ENCODE data around the gene CFAP119. TPM values are rescaled to one million over a fixed set of nuclear protein-coding genes. Genes with fewer than 3 reads are reported as not detected.

The CFAP119 gene
- total and polyA plus RNA-seq, 2 experiments from 2014 or later = 2.2 to 5.2 TPM

- H3K36me3 ChIP-seq (ENCODE audit: insufficient read depth) = peaks cover 44% of the 10 kb centered on the region
Measured at GRCh38 chr16:30766933-30767284, 5.0 kb upstream of the CFAP119 start.

DNA sequence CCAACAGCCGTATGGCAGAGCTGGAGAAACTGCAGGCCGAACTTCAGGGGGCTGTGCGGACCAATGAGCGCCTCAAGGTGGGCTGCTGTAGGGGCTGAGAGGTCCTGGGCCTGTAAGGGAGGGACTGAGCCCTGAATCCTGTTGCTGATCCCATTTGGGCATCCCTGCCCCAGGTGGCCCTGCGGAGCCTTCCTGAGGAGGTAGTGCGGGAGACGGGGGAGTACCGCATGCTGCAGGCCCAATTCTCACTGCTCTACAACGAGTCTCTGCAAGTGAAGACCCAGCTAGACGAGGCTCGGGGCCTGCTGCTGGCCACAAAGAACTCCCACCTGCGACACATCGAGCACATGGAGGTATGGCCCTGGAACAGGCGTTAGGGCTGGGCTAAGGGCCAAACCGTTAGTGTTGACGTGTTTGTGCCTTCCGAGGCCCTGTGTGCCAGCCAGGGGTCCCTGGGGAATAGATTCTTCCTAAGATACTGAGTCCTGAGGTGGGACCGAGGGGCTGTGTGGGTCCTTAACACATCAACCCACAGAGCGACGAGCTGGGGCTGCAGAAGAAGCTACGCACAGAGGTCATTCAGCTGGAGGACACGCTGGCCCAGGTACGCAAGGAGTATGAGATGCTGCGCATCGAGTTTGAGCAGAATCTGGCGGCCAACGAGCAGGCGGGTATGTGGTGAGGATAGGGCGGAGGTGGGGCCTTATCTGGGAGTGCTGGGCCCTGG, 4.5 kb upstream of the CFAP119 start:
- Histone ChIP-seq H3K36me3 (ENCODE audit: insufficient read depth) (peaks cover 44% of the 10 kb centered on the region), H2AFZ (no peak overlapping the region), H3K4me2 (no peak overlapping the region), H4K20me1 (replicated peaks; ENCODE audit: insufficient read depth) (peaks cover 21% of the 10 kb centered on the region), H3F3A (replicated peaks; ENCODE audit: low read depth) (no peaks in the 10 kb centered on the region), H3K9me2 (ENCODE audit: insufficient read depth) (no peaks in the 10 kb centered on the region), H3K79me2 (replicated peaks; ENCODE audit: insufficient read depth) (peaks cover 24% of the 10 kb centered on the region), H3K4me1 (ENCODE audit: insufficient read depth) (no peaks in the 10 kb centered on the region), H3K27me3 (ENCODE audit: insufficient read depth) (no peaks in the 10 kb centered on the region), H3K4me3 (no peak overlapping the region), H3K27ac (ENCODE audit: low read depth) (no peak overlapping the region)
- Mint-ChIP-seq H3K27ac (no peak overlapping the region), H3K9me3 (no peaks in the 10 kb centered on the region; the same call in 2 of the 3 replicates), H3K36me3 (ENCODE audit: low read depth) (peaks cover 86% of the 10 kb centered on the region), H3K27me3 (ENCODE audit: insufficient read depth, low read depth, poor library complexity) (peaks cover 14% of the 10 kb centered on the region), H3K4me3 (no peak overlapping the region), H3K4me1 (peaks cover 6% of the 10 kb centered on the region)
- ATAC-seq (no peak), DNase-seq (ENCODE audit: low spot score) (no peak)
- no peak for TF ChIP-seq ZNF462 (CRISPR knock-in tag; IDR thresholded peaks at IDR 0.05)
- no peak for TF ChIP-seq NANOG (IDR thresholded peaks at IDR 0.05; ENCODE audit: borderline replicate concordance)
- no peak for TF ChIP-seq CTCF (conservative IDR thresholded peaks at IDR 0.05; ENCODE audit: low read depth in 2 of 2)
- TF ChIP-seq STAT1 (IDR thresholded peaks at IDR 0.05; ENCODE audit: unreplicated experiment) = no peak
- no peak for TF ChIP-seq REST (IDR thresholded peaks at IDR 0.05; ENCODE audit: unreplicated experiment)
- no peak for TF ChIP-seq ZNF331 (CRISPR knock-in tag; IDR thresholded peaks at IDR 0.05; ENCODE audit: low read depth)
- TF ChIP-seq, protein P1, sequence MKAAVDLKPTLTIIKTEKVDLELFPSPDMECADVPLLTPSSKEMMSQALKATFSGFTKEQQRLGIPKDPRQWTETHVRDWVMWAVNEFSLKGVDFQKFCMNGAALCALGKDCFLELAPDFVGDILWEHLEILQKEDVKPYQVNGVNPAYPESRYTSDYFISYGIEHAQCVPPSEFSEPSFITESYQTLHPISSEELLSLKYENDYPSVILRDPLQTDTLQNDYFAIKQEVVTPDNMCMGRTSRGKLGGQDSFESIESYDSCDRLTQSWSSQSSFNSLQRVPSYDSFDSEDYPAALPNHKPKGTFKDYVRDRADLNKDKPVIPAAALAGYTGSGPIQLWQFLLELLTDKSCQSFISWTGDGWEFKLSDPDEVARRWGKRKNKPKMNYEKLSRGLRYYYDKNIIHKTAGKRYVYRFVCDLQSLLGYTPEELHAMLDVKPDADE (IDR thresholded peaks at IDR 0.05) = no peak

More at GRCh38 chr16:30766933-30767284, 5.0 kb upstream of the CFAP119 start:
- H3K36me3 Mint-ChIP-seq (ENCODE audit: low read depth) = peaks cover 92% of the 10 kb centered on the region
- no peak for TF ChIP-seq STAT1 (IDR thresholded peaks at IDR 0.05; ENCODE audit: unreplicated experiment)
- no peak for TF ChIP-seq ZNF114 (CRISPR knock-in tag; IDR thresholded peaks at IDR 0.05)
- H3K27me3 ChIP-seq (ENCODE audit: insufficient read depth) = no peaks in the 10 kb centered on the region
- H3K27ac ChIP-seq (ENCODE audit: low read depth) = no peak overlapping the region
- H3K9me2 ChIP-seq (ENCODE audit: insufficient read depth) = no peaks in the 10 kb centered on the region
- peaks cover 6% of the 10 kb centered on the region for H3K4me1 Mint-ChIP-seq
- H2AFZ ChIP-seq = no peak overlapping the region
- ATAC-seq = no peak
- peaks cover 21% of the 10 kb centered on the region for H4K20me1 ChIP-seq (replicated peaks; ENCODE audit: insufficient read depth)
- H3K4me3 ChIP-seq = no peak overlapping the region
- peaks cover 24% of the 10 kb centered on the region for H3K79me2 ChIP-seq (replicated peaks; ENCODE audit: insufficient read depth)
- DNase-seq (ENCODE audit: low spot score) = no peak
- no peaks in the 10 kb centered on the region for H3F3A ChIP-seq (replicated peaks; ENCODE audit: low read depth)
- H3K4me3 Mint-ChIP-seq = no peak overlapping the region; the same call in 2 of the 3 replicates
- H3K27ac Mint-ChIP-seq = no peak overlapping the region
- H3K4me2 ChIP-seq = no peak overlapping the region
- no peaks in the 10 kb centered on the region for H3K4me1 ChIP-seq (ENCODE audit: insufficient read depth)
- H3K27me3 Mint-ChIP-seq (ENCODE audit: insufficient read depth, low read depth, poor library complexity) = peaks cover 12% of the 10 kb centered on the region
- no peaks in the 10 kb centered on the region; the same call in 2 of the 3 replicates for H3K9me3 Mint-ChIP-seq

Data from GM23338 (cell line).